SU-DHL-6 (cell line): ENCODE data around the gene TRIM54.
"Not testable (repeated sequence)": the region's sequence is repeated elsewhere in the genome, so short reads cannot be mapped to it uniquely, and the experiment has no call there.

ENCODE experiments used
- H2AFZ ChIP-seq: fragments of 200-600 bp; sonication (generic); 2 replicates; pipeline ENCODE4 v1.6.1; 2014; ENCODE audit warnings: low read depth, mild to moderate bottlenecking, moderate library complexity, mixed read lengths, antibody characterized with exemption, low read length; ENCODE audit not compliant: severe bottlenecking
- H3F3A ChIP-seq: fragments of 200-600 bp; shearing (Covaris generic); 2 replicates; pipeline ENCODE4 v1.6.0; 2016; ENCODE audit warnings: antibody characterized with exemption, mild to moderate bottlenecking; ENCODE audit not compliant: insufficient read depth
- H3K27ac ChIP-seq: fragments of 200-600 bp; sonication (generic); 2 replicates; pipeline ENCODE4 v1.5.1; 2016; ENCODE audit warnings: low read depth, mild to moderate bottlenecking, low read length, moderate library complexity, mixed read lengths
- H3K27me3 ChIP-seq: fragments of 200-600 bp; sonication (generic), shearing (Covaris generic); 2 replicates; pipeline ENCODE4 v1.6.0; 2014; ENCODE audit warnings: mild to moderate bottlenecking, low read length
- H3K36me3 ChIP-seq: fragments of 200-600 bp; sonication (generic); 2 replicates; pipeline ENCODE4 v1.6.1; 2014; ENCODE audit warnings: mild to moderate bottlenecking, low read length, mixed read lengths
- H3K4me2 ChIP-seq: fragments of 300-600, 200-600 bp; shearing (Covaris generic), sonication (generic); 2 replicates; pipeline ENCODE4 v1.6.0; 2014; ENCODE audit warnings: low read length, low read depth, mild to moderate bottlenecking; ENCODE audit not compliant: poor library complexity, severe bottlenecking
- H3K4me3 ChIP-seq: fragments of 200-600 bp; sonication (generic); 2 replicates; pipeline ENCODE4 v1.5.1; 2014; ENCODE audit warnings: antibody characterized with exemption, low read length, mild to moderate bottlenecking, mixed read lengths; ENCODE audit not compliant: insufficient read depth, poor library complexity, severe bottlenecking
- H3K79me2 ChIP-seq: fragments of 200-600 bp; sonication (generic); 2 replicates; pipeline ENCODE4 v1.6.1; 2014; ENCODE audit warnings: mild to moderate bottlenecking, low read length, moderate library complexity; ENCODE audit not compliant: insufficient read depth
- H3K9ac ChIP-seq: fragments of 200-600 bp; sonication (generic); 2 replicates; pipeline ENCODE4 v1.7.0; 2014; ENCODE audit warnings: mild to moderate bottlenecking, low read length
- H3K9me2 ChIP-seq: fragments of 200-600 bp; sonication (generic); replicated peaks from 2 replicates; pipeline ENCODE4 v1.6.1; 2014; ENCODE audit warnings: low read length; ENCODE audit not compliant: insufficient read depth
- H3K9me3 ChIP-seq: fragments of 200-600 bp; sonication (generic); 2 replicates; pipeline ENCODE4 v1.6.1; 2014; ENCODE audit warnings: low read length, mixed read lengths; ENCODE audit not compliant: insufficient read depth
- H4K20me1 ChIP-seq: fragments of 200-600 bp; sonication (generic); 2 replicates; pipeline ENCODE4 v1.6.1; 2014; ENCODE audit warnings: low read depth, mild to moderate bottlenecking, antibody characterized with exemption, low read length, moderate library complexity, mixed read lengths
- CTCF ChIP-seq: fragments of 200-600 bp; sonication (generic); IDR thresholded peaks from one replicate; pipeline ENCODE4 v1.5.1; 2017; ENCODE audit warnings: antibody characterized with exemption, mild to moderate bottlenecking, low read length, moderate library complexity; ENCODE audit not compliant: insufficient read depth, poor library complexity, severe bottlenecking
- EZH2phosphoT487 ChIP-seq: fragments of 200-600 bp; sonication (generic), shearing (Covaris generic); conservative IDR thresholded peaks from 2 replicates; pipeline ENCODE4 v1.6.1; 2018; ENCODE audit warnings: mild to moderate bottlenecking, antibody characterized with exemption, low read length, moderate library complexity, mixed read lengths

TRIM54 gene

DNA sequence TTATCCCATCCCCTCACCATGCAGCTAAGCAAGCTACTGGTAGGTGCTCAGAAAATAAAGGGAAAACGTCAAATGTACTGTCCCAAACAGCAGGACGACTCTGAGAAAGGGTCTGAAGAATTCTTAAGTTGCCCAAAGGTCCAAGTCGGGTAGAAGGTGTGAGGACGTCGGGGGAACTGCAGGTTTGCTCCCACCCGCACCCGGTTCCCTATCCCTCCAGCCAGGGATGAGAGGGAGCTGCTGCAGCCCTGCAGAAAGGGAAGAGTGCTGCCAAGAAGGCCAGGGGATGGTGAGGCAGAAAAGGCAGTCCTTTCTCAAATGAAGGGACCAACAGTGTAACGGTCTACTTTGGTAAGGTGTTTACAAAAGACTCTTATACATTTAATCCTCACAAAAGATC, 32.9 kb downstream of the TRIM54 start:
- Histone ChIP-seq H3K27me3 (no peaks in the 10 kb centered on the region), H3F3A (no peaks in the 10 kb centered on the region), H3K79me2 (no peaks in the 10 kb centered on the region), H3K9me3 (no peaks in the 10 kb centered on the region), H2AFZ (no peak overlapping the region), H3K36me3 (no peaks in the 10 kb centered on the region), H3K9me2 (no peaks in the 10 kb centered on the region), H3K27ac (no peak overlapping the region), H3K4me3 (no peak overlapping the region), H4K20me1 (no peaks in the 10 kb centered on the region), H3K4me2 (no peak overlapping the region), H3K9ac (no peak overlapping the region)
- TF ChIP-seq EZH2phosphoT487 (no peak), CTCF (no peak)

DNA sequence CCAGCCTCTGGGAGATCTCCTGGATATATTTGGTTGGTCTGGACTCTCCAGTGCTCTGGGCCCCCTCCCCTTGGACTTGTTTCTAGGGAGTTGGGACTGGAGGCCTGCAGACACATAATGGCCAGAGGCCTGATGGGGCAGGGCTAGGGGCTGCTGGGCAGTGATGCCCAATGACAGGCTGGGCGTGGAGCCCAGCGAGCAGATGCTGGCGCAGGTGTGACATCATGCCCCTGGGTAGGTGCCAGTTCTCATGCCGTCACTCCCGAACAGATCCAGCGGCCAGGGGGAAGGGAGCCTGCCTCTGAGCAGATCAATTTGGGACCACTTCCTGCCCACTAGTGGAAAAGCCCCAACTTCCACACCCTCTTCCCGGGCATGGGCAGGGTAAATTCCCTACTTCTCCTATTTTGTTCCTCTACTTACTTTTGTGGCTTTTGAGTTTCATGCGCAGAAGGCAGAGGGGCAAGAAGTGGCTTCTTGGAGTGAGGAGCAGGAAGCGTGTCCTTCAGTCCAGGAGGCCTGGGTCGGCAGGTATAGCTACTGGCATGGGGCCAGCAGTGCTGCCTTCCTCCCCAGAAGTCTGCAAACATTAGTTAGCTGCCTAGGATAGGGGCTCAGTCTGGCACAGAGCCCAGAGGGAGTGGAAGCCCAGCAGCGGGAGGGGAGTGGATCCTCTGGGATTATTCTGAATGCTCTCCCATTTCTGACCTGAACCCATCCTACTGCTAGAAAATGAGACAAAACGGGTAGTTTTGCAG, 34.6 kb downstream of the TRIM54 start:
- H3K4me2 ChIP-seq = no peak overlapping the region
- H3K9ac ChIP-seq = no peak overlapping the region
- TF ChIP-seq EZH2phosphoT487 = no peak
- no peak for TF ChIP-seq CTCF
- no peaks in the 10 kb centered on the region; the same call in 1 of the 2 replicates for H3F3A ChIP-seq
- no peaks in the 10 kb centered on the region for H3K36me3 ChIP-seq
- no peaks in the 10 kb centered on the region for H3K9me3 ChIP-seq
- no peak overlapping the region for H2AFZ ChIP-seq
- H4K20me1 ChIP-seq = no peaks in the 10 kb centered on the region
- no peak overlapping the region for H3K27ac ChIP-seq
- no peaks in the 10 kb centered on the region for H3K9me2 ChIP-seq
- no peak overlapping the region for H3K4me3 ChIP-seq
- H3K79me2 ChIP-seq = no peaks in the 10 kb centered on the region
- no peaks in the 10 kb centered on the region for H3K27me3 ChIP-seq

DNA sequence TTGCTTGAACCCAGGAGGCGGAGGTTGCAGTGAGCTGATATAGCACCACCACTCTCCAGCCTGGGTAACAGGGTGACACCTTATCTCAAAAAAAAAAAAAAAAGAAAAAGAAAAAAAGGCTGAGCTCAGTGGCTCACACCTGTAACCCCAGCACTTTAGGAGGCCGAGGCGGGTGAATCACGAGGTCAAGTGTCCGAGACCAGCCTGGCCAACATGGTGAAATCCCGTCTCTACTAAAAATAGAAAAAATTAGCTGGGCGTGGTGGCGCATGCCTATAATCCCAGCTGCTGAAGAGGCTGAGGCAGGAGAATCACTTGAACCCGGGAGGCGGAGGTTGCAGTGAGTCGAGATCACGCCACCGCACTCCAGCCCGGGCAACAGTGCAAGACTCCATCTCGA, 37.6 kb downstream of the TRIM54 start:
- not testable (repeated sequence) for H3K9me3 ChIP-seq, H3K4me3 ChIP-seq, H3K9me2 ChIP-seq, H3K27ac ChIP-seq, H3K9ac ChIP-seq, H2AFZ ChIP-seq, H3K36me3 ChIP-seq, H3F3A ChIP-seq, H3K27me3 ChIP-seq, H4K20me1 ChIP-seq, H3K4me2 ChIP-seq, H3K79me2 ChIP-seq

DNA sequence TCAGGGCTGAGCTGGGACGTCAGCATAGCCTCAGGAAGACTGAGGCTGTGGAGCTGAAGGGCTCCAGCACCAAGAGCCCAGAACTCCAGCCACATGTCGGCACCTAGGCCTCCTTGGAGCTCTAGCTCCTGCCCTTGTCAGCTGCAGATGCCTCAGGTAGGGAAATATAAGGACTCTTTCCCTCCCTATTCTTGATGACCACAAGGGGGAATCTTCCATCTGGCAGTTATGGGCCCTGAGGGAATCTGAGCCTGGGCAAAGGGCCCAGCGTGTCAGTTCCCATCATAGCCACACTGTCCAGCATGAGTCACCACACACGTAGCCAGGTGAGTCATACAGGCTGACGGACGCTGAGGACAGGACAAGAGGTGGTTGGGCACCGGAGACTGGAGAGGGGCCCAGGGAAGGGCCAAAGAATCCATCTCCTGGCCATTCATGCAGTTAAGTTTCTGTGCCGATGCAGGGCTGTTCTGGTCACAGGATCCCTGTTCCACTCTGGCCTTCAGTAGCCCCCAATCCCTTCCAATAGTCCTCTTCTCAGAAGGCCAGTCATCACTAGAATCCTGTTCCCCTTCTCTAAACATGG, 38.8 kb downstream of the TRIM54 start:
- Histone ChIP-seq H4K20me1 (no peaks in the 10 kb centered on the region), H3K27me3 (no peaks in the 10 kb centered on the region), H3K36me3 (no peaks in the 10 kb centered on the region), H3F3A (peaks cover 16% of the 10 kb centered on the region), H3K27ac (no peak overlapping the region), H2AFZ (no peak overlapping the region), H3K4me3 (no peak overlapping the region), H3K4me2 (peak overlapping the region; percentile 87), H3K79me2 (0 out of 2 replicates have a peak, but pooled peaks cover 8% of the 10 kb centered on the region), H3K9ac (0 out of 2 replicates have a peak overlapping the region, but pooled peaks have one; percentile 89), H3K9me2 (no peaks in the 10 kb centered on the region), H3K9me3 (no peaks in the 10 kb centered on the region)
- no peak for TF ChIP-seq EZH2phosphoT487
- TF ChIP-seq CTCF = no peak
